G401 (cell line): ENCODE data around the gene CRNN. TPM values are rescaled to one million over a fixed set of nuclear protein-coding genes. Genes with fewer than 3 reads are reported as not detected.

Source experiments
- DNase-seq: peaks from one replicate; pipeline ENCODE4 v3.0.0-alpha.2; 2015; ENCODE audit warnings: low spot score
- in situ Hi-C: cut with HindIII; loops from 2 replicates; pipeline ENCODE4 v1.10.0; 2016; ENCODE audit warnings: low sequenced_read_pairs, mixed read lengths
- total RNA-seq: library from RNA; depleted of rRNA; stranded (reverse); fragments of >200 nt; shearing (Covaris generic); gene quantifications from 2 replicates; pipeline ENCODE4 v1.2.3, GENCODE V29; 2014; rRNA removed

Gene CRNN
- total RNA-seq = not detected in 2 replicates

DNA sequence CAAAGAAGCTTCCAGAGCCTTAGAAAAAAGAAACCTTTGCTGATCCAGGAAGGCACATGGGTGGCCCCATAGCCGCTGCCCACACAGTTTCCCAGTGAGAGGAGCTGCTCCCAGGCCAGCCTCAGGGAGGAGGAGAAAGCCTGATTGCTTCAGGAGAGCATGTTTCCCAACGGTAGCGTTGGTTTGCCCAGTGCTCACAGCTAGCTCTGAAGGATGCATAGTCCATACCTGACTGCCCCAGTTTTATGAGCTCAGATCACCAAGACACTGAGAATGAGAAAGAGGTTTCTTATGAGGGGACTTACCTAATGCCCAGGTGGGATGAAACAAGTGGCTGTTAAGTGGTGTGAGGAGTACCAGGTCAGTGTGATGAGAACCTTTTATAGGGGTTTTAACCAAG is at the start of gene CRNN:
CRNN (minus strand) TSS at position 355 of the 400 bp plus-strand sequence. CDS start 2,030 bp downstream, outside the sequence.
- DNase-seq = no peak
- in situ Hi-C loops = no loop called here

GRCh38 chr1:152462636-152463035 is 48.6 kb upstream of the CRNN start:
- in situ Hi-C loops = no loop called here

DNA sequence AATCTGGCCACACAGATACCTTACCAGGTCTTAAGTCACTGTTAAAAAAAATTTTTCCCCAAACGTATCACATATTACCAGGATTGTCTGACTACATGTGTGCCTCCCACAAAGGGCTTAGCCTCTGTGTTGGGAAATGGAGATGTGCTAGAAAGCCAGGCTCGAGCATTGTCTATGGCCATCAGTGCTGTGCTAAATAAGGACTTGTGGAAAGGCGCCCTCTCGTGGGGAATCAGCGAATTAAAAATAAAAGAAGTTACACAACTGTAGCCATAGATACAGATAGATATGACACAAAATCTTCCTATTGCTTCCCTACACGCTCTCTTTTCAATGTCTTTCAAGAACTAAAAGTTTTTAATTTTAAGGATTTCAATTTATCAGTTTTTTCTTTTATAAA is 47.5 kb upstream of the CRNN start:
- peak; percentile 22 for DNase-seq
- in situ Hi-C loops = no loop called here

More at GRCh38 chr1:152462636-152463035, 48.6 kb upstream of the CRNN start:
- DNase-seq = no peak

- in situ Hi-C loops = no loop called here
- DNase-seq = no peak
Measured at GRCh38 chr1:152460529-152460899, 46.5 kb upstream of the CRNN start.

GRCh38 chr1:152459596-152460528 is 45.8 kb upstream of the CRNN start:
- DNase-seq = peak; percentile 37
- in situ Hi-C loops = no loop called here

- in situ Hi-C loops = no loop called here
Measured at GRCh38 chr1:152458384-152459185, 44.5 kb upstream of the CRNN start.

GRCh38 chr1:152457561-152457960 is 43.5 kb upstream of the CRNN start:
- DNase-seq = no peak

More at GRCh38 chr1:152458384-152459185, 44.5 kb upstream of the CRNN start:
- peak; percentile 60 for DNase-seq

GRCh38 chr1:152457071-152457470 is 43.0 kb upstream of the CRNN start:
- DNase-seq = no peak
- in situ Hi-C loops = no loop called here

More at GRCh38 chr1:152457561-152457960, 43.5 kb upstream of the CRNN start:
- in situ Hi-C loops = no loop called here

GRCh38 chr1:152451254-152451653 is 37.2 kb upstream of the CRNN start:
- in situ Hi-C loops = no loop called here
- DNase-seq = no peak

DNA sequence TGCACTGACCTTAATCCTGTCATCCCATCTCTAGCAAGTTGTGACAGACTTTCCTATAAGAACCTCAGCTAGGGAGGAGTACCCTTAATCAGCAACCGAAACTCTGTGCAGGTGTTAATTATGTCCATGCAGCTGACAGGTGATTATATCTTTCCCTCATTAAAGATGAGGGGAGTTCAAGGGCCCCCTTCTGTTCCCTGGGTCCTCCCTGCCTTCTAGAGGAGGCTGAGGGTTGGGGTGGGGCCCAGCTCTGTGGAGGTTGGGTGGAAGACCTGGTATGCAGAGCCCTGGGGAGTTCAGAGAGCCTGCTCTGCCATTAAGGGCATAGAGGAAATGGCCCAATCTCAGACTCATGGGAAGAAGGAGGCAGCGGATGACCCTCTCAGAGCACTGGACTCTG is 35.6 kb upstream of the CRNN start:
- DNase-seq = no peak
- in situ Hi-C loops = no loop called here

DNA sequence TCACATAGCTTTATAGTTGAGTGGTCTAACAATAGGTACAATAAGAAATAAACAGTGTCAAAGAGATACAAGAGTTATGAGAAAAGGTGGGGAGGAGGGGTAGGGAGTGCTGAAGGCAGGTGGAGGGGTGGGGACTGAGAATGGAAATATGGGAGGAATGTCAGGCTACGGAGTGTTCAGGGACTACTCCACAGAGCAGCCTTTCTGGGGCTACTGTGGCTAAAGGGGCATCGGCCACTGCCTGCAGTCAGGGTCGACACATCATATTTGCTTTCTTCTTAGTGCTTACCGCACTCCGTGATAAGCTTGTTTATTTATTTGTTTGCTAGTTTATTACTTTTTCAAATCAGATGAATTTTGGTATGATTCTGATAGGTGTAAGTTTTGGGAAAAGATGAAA is 34.4 kb upstream of the CRNN start:
- in situ Hi-C loops = no loop called here
- no peak for DNase-seq

- in situ Hi-C loops = no loop called here
- no peak for DNase-seq
Measured at GRCh38 chr1:152448095-152448494, 34.0 kb upstream of the CRNN start.

- no peak for DNase-seq
- in situ Hi-C loops = no loop called here
Measured at GRCh38 chr1:152447484-152447883, 33.4 kb upstream of the CRNN start.

GRCh38 chr1:152444045-152444444 is 30.0 kb upstream of the CRNN start:
- in situ Hi-C loops = no loop called here
- no peak for DNase-seq

- DNase-seq = no peak
- in situ Hi-C loops = no loop called here
Measured at GRCh38 chr1:152442765-152443164, 28.7 kb upstream of the CRNN start.

GRCh38 chr1:152442301-152442700 is 28.2 kb upstream of the CRNN start:
- in situ Hi-C loops = no loop called here
- DNase-seq = no peak

- in situ Hi-C loops = no loop called here
- no peak for DNase-seq
Measured at GRCh38 chr1:152441756-152442155, 27.7 kb upstream of the CRNN start.

DNA sequence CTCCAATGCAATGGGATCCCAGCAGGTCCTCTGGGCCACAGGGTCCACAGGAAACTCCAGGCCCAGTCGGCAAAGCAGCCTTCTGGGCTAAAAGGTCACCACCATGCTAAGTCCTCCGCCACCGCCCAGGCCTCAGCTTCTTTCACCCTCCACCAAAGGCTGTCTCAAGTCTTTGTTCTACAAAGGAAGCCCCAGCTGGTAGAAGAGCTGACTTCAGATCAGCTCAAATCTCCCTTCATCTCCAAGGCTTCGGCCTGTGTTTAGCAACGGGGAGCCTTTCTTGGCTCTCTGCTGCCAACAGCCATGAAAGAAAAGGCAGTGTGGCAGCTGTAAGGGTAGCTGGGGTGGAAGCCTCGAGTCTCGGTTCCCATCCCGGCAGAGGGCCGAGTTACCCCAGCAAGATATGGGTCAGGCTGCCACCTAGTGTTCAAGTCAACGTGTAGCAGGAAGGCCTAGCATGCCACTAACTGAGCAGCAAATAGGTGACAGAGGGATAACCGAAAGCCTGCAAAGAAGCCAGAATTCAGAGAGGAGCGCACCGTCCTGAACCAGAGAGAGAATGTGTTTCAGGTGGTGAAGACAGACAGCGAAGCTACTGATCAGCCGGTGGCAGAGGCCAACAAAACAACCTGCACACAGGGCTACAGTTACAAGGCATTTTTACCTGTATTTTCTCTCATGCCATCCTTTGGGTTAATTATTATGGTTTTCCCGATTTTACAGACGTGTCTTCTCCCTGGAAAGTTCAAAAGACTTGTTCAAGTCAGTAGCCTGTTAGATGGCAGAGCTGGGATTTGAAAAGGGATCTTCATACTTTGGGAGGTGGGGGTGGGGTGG is 26.8 kb upstream of the CRNN start:
- DNase-seq = peak; percentile 36
- in situ Hi-C loops = no loop called here
